SK-N-SH (cell line): Measurements from ENCODE around the gene OCIAD1. TPM values are rescaled to one million over a fixed set of nuclear protein-coding genes. Genes with fewer than 3 reads are reported as not detected.

Experiments
- CTCF ChIA-PET: fragments of 300-600, 350-600 bp; formaldehyde crosslinking; extraction: SDS; loops from one replicate; lab custom pipeline; 2021; lab: Yijun Ruan, JAX
- POLR2A ChIA-PET: fragments of 350-600 bp; sonication (Branson Sonifier 250); formaldehyde crosslinking; extraction: SDS; loops from one replicate; lab custom pipeline; 2020; ENCODE audit warnings: antibody characterized with exemption, inconsistent platforms; lab: Yijun Ruan, JAX
- DNase-seq: peaks from one replicate; pipeline ENCODE4 v3.0.0; 2012
- H2AFZ ChIP-seq: fragments of 200-600 bp; sonication (generic); 2 replicates; pipeline ENCODE4 v1.8.1; 2016; ENCODE audit warnings: antibody characterized with exemption, mild to moderate bottlenecking, low read depth
- H3F3A ChIP-seq: fragments of 200-600 bp; sonication (generic); replicated peaks from 2 replicates; pipeline ENCODE3; 2016; ENCODE audit warnings: antibody characterized with exemption, mild to moderate bottlenecking; ENCODE audit not compliant: insufficient read depth
- H3K27ac ChIP-seq, 2 experiments: fragments of 200-500 bp in 1 of 2; fragments of 200-600 bp in 1 of 2; sonication (Bioruptor generic) in 1 of 2; sonication (generic), shearing (Covaris generic) in 1 of 2; 2 replicates each; pipeline versions ENCODE4 v1.5.1 to v1.6.1; 2014 to 2016; ENCODE audit warnings: low read depth in 2 of 2, inconsistent platforms in 1 of 2, low read length in 1 of 2, mild to moderate bottlenecking in 1 of 2, mixed read lengths in 1 of 2
- H3K27me3 ChIP-seq: fragments of 200-600 bp; sonication (generic), shearing (Covaris generic); 2 replicates; pipeline ENCODE4 v1.6.1; 2016; ENCODE audit warnings: mixed run types; ENCODE audit not compliant: insufficient read depth
- H3K36me3 ChIP-seq, 2 experiments: fragments of 200-500 bp in 1 of 2; fragments of 200-600 bp in 1 of 2; sonication (Bioruptor generic) in 1 of 2; sonication (generic) in 1 of 2; replicated peaks in 1 of 2; 2 replicates each; pipeline versions ENCODE3 to v1.5.1; 2014 to 2016; ENCODE audit warnings: low read length in 1 of 2, mild to moderate bottlenecking in 1 of 2; ENCODE audit not compliant: insufficient read depth in 2 of 2, control insufficient read depth in 1 of 2
- H3K4me1 ChIP-seq, 2 experiments: fragments of 200-500 bp in 1 of 2; fragments of 200-600 bp in 1 of 2; sonication (Bioruptor generic) in 1 of 2; sonication (generic), shearing (Covaris generic) in 1 of 2; 2 replicates each; pipeline versions ENCODE4 v1.5.1 to v1.6.1; 2014 to 2016; ENCODE audit warnings: low read depth in 1 of 2, low read length in 1 of 2, mixed run types in 1 of 2; ENCODE audit not compliant: insufficient read depth in 2 of 2, control insufficient read depth in 1 of 2
- H3K4me2 ChIP-seq: fragments of 200-600 bp; sonication (generic), shearing (Covaris generic); 2 replicates; pipeline ENCODE4 v1.6.1; 2017; ENCODE audit warnings: mixed run types
- H3K4me3 ChIP-seq, 2 experiments: fragments of 200-500 bp in 1 of 2; fragments of 200-600 bp in 1 of 2; sonication (Bioruptor generic) in 1 of 2; sonication (generic), shearing (Covaris generic) in 1 of 2; 2 replicates each; pipeline versions ENCODE4 v1.5.1 to v1.8.1; 2014 to 2016; ENCODE audit warnings: low read depth in 2 of 2, inconsistent platforms in 1 of 2, low read length in 1 of 2, mild to moderate bottlenecking in 1 of 2, mixed read lengths in 1 of 2, moderate library complexity in 1 of 2
- H3K79me2 ChIP-seq: fragments of 200-600 bp; sonication (generic); 2 replicates; pipeline ENCODE4 v1.8.1; 2017; ENCODE audit warnings: mild to moderate bottlenecking; ENCODE audit not compliant: insufficient read depth
- H3K9ac ChIP-seq: fragments of 200-600 bp; sonication (generic); 2 replicates; pipeline ENCODE4 v1.6.1; 2017; ENCODE audit warnings: mixed run types
- H3K9me2 ChIP-seq: fragments of 200-600 bp; sonication (generic); 2 replicates; pipeline ENCODE4 v1.6.1; 2017; ENCODE audit warnings: mixed run types
- H3K9me3 ChIP-seq: fragments of 200-600 bp; sonication (generic); 2 replicates; pipeline ENCODE4 v1.6.1; 2017; ENCODE audit warnings: mixed run types, mild to moderate bottlenecking, moderate library complexity
- H4K20me1 ChIP-seq: fragments of 200-600 bp; sonication (generic); 2 replicates; pipeline ENCODE4 v1.6.1; 2017; ENCODE audit warnings: mild to moderate bottlenecking, mixed run types; ENCODE audit not compliant: insufficient read depth
- CHD2 ChIP-seq: fragments of 150-350 bp; IDR thresholded peaks from 2 replicates; pipeline ENCODE4 v1.6.1; 2018; ENCODE audit warnings: low read length; ENCODE audit not compliant: partially characterized antibody
- ELF1 ChIP-seq: IDR thresholded peaks from 2 replicates; pipeline ENCODE4 v1.4.0; 2012
- FOXM1 ChIP-seq: IDR thresholded peaks from 2 replicates; pipeline ENCODE4 v1.4.0; 2012; ENCODE audit warnings: low read depth, mild to moderate bottlenecking
- GABPA ChIP-seq: IDR thresholded peaks from 2 replicates; pipeline ENCODE4 v1.4.0; 2012; ENCODE audit warnings: low read depth, mild to moderate bottlenecking
- MAX ChIP-seq: IDR thresholded peaks from 2 replicates; pipeline ENCODE4 v1.4.0; 2012; ENCODE audit warnings: low read depth
- NRF1 ChIP-seq: IDR thresholded peaks from 2 replicates; pipeline ENCODE4 v1.6.1; 2012; ENCODE audit warnings: low read depth, mild to moderate bottlenecking, low read length
- POLR2AphosphoS5 ChIP-seq: IDR thresholded peaks from 2 replicates; pipeline ENCODE4 v1.6.1; 2012; ENCODE audit warnings: low read depth, low read length
- RAD21 ChIP-seq: IDR thresholded peaks from 2 replicates; pipeline ENCODE4 v1.6.1; 2012; ENCODE audit warnings: mild to moderate bottlenecking, low read length
- RCOR1 ChIP-seq: fragments of 150-350 bp; IDR thresholded peaks from 2 replicates; pipeline ENCODE4 v1.6.1; 2017; ENCODE audit warnings: antibody characterized with exemption, low read length
- REST ChIP-seq: IDR thresholded peaks from 2 replicates; pipeline ENCODE4 v1.6.1; 2012; ENCODE audit warnings: mild to moderate bottlenecking, low read depth, low read length, moderate library complexity
- RXRA ChIP-seq: IDR thresholded peaks from 2 replicates; pipeline ENCODE4 v1.4.0; 2012; ENCODE audit warnings: low read depth, mild to moderate bottlenecking, borderline replicate concordance
- SIN3A ChIP-seq: IDR thresholded peaks from 2 replicates; pipeline ENCODE4 v1.6.1; 2012; ENCODE audit warnings: low read depth, mild to moderate bottlenecking, low read length, moderate library complexity, borderline replicate concordance
- SMC3 ChIP-seq: IDR thresholded peaks from 2 replicates; pipeline ENCODE4 v1.6.1; 2012; ENCODE audit warnings: low read depth, low read length, improper control_type of control experiment
- TAF1 ChIP-seq: IDR thresholded peaks from 2 replicates; pipeline ENCODE4 v1.6.1; 2012; ENCODE audit warnings: low read depth, mild to moderate bottlenecking, low read length, moderate library complexity, borderline replicate concordance
- TCF12 ChIP-seq: IDR thresholded peaks from 2 replicates; pipeline ENCODE4 v1.4.0; 2012
- USF2 ChIP-seq: fragments of 150-350 bp; IDR thresholded peaks from 2 replicates; pipeline ENCODE4 v1.6.1; 2017; ENCODE audit warnings: antibody characterized with exemption, low read length, low read depth, borderline replicate concordance
- YY1 ChIP-seq: IDR thresholded peaks from 2 replicates; pipeline ENCODE4 v1.4.0; 2012; ENCODE audit warnings: low read depth, mild to moderate bottlenecking
- WGBS: methylation state at CpG from one replicate; pipeline ENCODE4 v1.1.6; 2017; ENCODE audit warnings: low lambda C conversion rate; 5-methylcytosine and 5-hydroxymethylcytosine counted together
- polyA plus RNA-seq, 3 experiments: library from polyadenylated mRNA; depleted of rRNA; stranded (reverse); fragments of >200 nt; gene quantifications; 2 replicates each; pipeline ENCODE4 v1.2.3, GENCODE V29; 2012
- TF ChIP-seq, protein P1 (sequence below): fragments of 150-350 bp; IDR thresholded peaks from 2 replicates; pipeline ENCODE4 v1.6.1; 2016; ENCODE audit warnings: mild to moderate bottlenecking, low read depth, low read length
- TF ChIP-seq, protein P2 (sequence below): fragments of 200-600 bp; sonication (generic); IDR thresholded peaks from 2 replicates; pipeline ENCODE4 v1.6.1; 2017; ENCODE audit warnings: antibody characterized with exemption, mild to moderate bottlenecking, moderate library complexity

The OCIAD1 gene
- polyA plus RNA-seq, 1 of the 3 experiments (the other 2 are of a cell fraction) = 113 TPM

GRCh38 chr4:48906206-48907173 is 75.6 kb downstream of the OCIAD1 start, which contains the start of gene OCIAD2:
Gene OCIAD2, minus strand, starts transcription at chr4:48906774. Its CDS starts 2,225 bp downstream, at chr4:48904549.
- H2AFZ ChIP-seq = peak within 1 kb of the TSS; percentile 73
- H3F3A ChIP-seq = peaks cover 30% of the 10 kb centered on the region
- H3K36me3 ChIP-seq = peaks cover 15 to 20% of the 10 kb centered on the region in 2 experiments
- WGBS = 28% methylated on average over 19 of the region's 65 CpGs
- H3K27ac ChIP-seq = peak within 1 kb of the TSS; percentile 72 to 80; a peak in 2 of 4 replicates
- ChIA-PET POLR2A (interaction anchor here (0.7 to 1.8 kb wide), 3 partner anchors 126 to 1569 kb away, joined by 3 to 9 read pairs (median 5); partner anchors contain the start of gene FRYL), CTCF (interaction anchor here (0.6 to 2.3 kb wide), 12 partner anchors 18 to 456 kb away, joined by 3 to 11 read pairs (median 3); partner anchors contain the start of gene OCIAD1)
- peaks cover 38% of the 10 kb centered on the region for H3K79me2 ChIP-seq
- H3K9me3 ChIP-seq = no peaks in the 10 kb centered on the region
- H3K9ac ChIP-seq = peak within 1 kb of the TSS; percentile 83
- H3K27me3 ChIP-seq = no peaks in the 10 kb centered on the region
- peak; percentile 89 for DNase-seq
- peak within 1 kb of the TSS; percentile 95 for H3K4me2 ChIP-seq
- H4K20me1 ChIP-seq = no peaks in the 10 kb centered on the region
- H3K4me3 ChIP-seq = peak within 1 kb of the TSS; percentile 64 to 82
- peak; percentile 56 for TF ChIP-seq GABPA
- peak; percentile 43; the same call in 1 of the 2 replicates for TF ChIP-seq TCF12
- peak; percentile 65; the same call in 1 of the 2 replicates for TF ChIP-seq MAX
- TF ChIP-seq REST = no peak
- TF ChIP-seq, protein P1, sequence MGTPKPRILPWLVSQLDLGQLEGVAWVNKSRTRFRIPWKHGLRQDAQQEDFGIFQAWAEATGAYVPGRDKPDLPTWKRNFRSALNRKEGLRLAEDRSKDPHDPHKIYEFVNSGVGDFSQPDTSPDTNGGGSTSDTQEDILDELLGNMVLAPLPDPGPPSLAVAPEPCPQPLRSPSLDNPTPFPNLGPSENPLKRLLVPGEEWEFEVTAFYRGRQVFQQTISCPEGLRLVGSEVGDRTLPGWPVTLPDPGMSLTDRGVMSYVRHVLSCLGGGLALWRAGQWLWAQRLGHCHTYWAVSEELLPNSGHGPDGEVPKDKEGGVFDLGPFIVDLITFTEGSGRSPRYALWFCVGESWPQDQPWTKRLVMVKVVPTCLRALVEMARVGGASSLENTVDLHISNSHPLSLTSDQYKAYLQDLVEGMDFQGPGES = no peak
- 0 out of 2 replicates have a peak, but pooled peaks have one; percentile 29 for TF ChIP-seq SIN3A
- peak; percentile 23; the same call in 1 of the 2 replicates for TF ChIP-seq TAF1
- peak; percentile 37; the same call in 1 of the 2 replicates for TF ChIP-seq SMC3
- no peak for TF ChIP-seq NRF1
- peak; percentile 59; the same call in 1 of the 2 replicates for TF ChIP-seq POLR2AphosphoS5
- no peak for TF ChIP-seq RXRA
- TF ChIP-seq RAD21 = peak; percentile 53
- TF ChIP-seq YY1 = no peak
- TF ChIP-seq, protein P2, sequence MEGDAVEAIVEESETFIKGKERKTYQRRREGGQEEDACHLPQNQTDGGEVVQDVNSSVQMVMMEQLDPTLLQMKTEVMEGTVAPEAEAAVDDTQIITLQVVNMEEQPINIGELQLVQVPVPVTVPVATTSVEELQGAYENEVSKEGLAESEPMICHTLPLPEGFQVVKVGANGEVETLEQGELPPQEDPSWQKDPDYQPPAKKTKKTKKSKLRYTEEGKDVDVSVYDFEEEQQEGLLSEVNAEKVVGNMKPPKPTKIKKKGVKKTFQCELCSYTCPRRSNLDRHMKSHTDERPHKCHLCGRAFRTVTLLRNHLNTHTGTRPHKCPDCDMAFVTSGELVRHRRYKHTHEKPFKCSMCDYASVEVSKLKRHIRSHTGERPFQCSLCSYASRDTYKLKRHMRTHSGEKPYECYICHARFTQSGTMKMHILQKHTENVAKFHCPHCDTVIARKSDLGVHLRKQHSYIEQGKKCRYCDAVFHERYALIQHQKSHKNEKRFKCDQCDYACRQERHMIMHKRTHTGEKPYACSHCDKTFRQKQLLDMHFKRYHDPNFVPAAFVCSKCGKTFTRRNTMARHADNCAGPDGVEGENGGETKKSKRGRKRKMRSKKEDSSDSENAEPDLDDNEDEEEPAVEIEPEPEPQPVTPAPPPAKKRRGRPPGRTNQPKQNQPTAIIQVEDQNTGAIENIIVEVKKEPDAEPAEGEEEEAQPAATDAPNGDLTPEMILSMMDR = no peak; the same call in 1 of the 2 replicates
- no peak for TF ChIP-seq FOXM1
- TF ChIP-seq USF2 = no peak
- TF ChIP-seq RCOR1 = no peak
- peak; percentile 32 for TF ChIP-seq CHD2
- TF ChIP-seq ELF1 = peak; percentile 40; the same call in 1 of the 2 replicates
- H3K4me1 ChIP-seq = peaks cover 17 to 31% of the 10 kb centered on the region in 2 experiments
- H3K9me2 ChIP-seq = no peaks in the 10 kb centered on the region
